Nephron (organoid): Measurements from ENCODE around the gene FKBP2.

Experiments
- H3K27ac Mint-ChIP-seq, 3 experiments: 2 replicates each; pipeline ENCODE4 v1.8.0; 2020; ENCODE audit warnings: mixed read lengths in 3 of 3, mild to moderate bottlenecking in 2 of 3, moderate library complexity in 1 of 3
- H3K27me3 Mint-ChIP-seq: 2 replicates; pipeline ENCODE4 v1.8.0; 2021; ENCODE audit warnings: low read depth, mild to moderate bottlenecking, moderate library complexity, mixed read lengths
- H3K36me3 Mint-ChIP-seq: 2 replicates; pipeline ENCODE4 v1.8.0; 2020; ENCODE audit warnings: low read depth, mixed read lengths
- H3K4me1 Mint-ChIP-seq: 2 replicates; pipeline ENCODE4 v1.8.0; 2020; ENCODE audit warnings: mixed read lengths
- H3K4me3 Mint-ChIP-seq, 3 experiments: 2 replicates each; pipeline ENCODE4 v1.8.0; 2020; ENCODE audit warnings: mild to moderate bottlenecking in 3 of 3, mixed read lengths in 3 of 3, moderate library complexity in 2 of 3
- H3K9me3 Mint-ChIP-seq: 2 replicates; pipeline ENCODE4 v1.8.0; 2020; ENCODE audit warnings: mixed read lengths
- CTCF ChIP-seq, 3 experiments: fragments of 200-600 bp; sonication (generic); IDR thresholded peaks; one replicate each; pipeline ENCODE4 v1.5.0; 2021; ENCODE audit warnings: antibody characterized with exemption in 3 of 3; ENCODE audit not compliant: unreplicated experiment in 3 of 3

The FKBP2 gene

GRCh38 chr11:64233913-64234586 is 6.8 kb upstream of the FKBP2 start, which contains the start of gene VEGFB:
TSS of gene VEGFB (plus strand) at chr11:64234584. CDS start at chr11:64234834, 250 bp downstream.
- no peak for TF ChIP-seq CTCF (IDR thresholded peaks at IDR 0.05; ENCODE audit: unreplicated experiment in 3 of 3)
- peaks cover 9% of the 10 kb centered on the region for H3K36me3 Mint-ChIP-seq
- H3K4me1 Mint-ChIP-seq = peaks cover 46% of the 10 kb centered on the region
- H3K9me3 Mint-ChIP-seq = no peaks in the 10 kb centered on the region
- peak within 1 kb of the TSS; percentile 84 to 92 (median 90) for H3K4me3 Mint-ChIP-seq
- peak within 1 kb of the TSS; percentile 55 to 84 (median 68) for H3K27ac Mint-ChIP-seq
- peaks cover 4% of the 10 kb centered on the region for H3K27me3 Mint-ChIP-seq

- peak in 1 of 3 experiments; percentile 14 for TF ChIP-seq CTCF (IDR thresholded peaks at IDR 0.05; ENCODE audit: unreplicated experiment in 3 of 3)
- Mint-ChIP-seq H3K4me1 (peaks cover 43% of the 10 kb centered on the region), H3K27me3 (peaks cover 4% of the 10 kb centered on the region), H3K9me3 (no peaks in the 10 kb centered on the region), H3K36me3 (peaks cover 9% of the 10 kb centered on the region), H3K27ac (peak overlapping the region; percentile 28 to 74 (median 55)), H3K4me3 (peak overlapping the region; percentile 84 to 90 (median 85))
Observed at GRCh38 chr11:64234647-64235379, 6.1 kb upstream of the FKBP2 start.

GRCh38 chr11:64235437-64236161 is 5.3 kb upstream of the FKBP2 start:
- Mint-ChIP-seq H3K27ac (peak overlapping the region; percentile 28 to 74 (median 55)), H3K27me3 (peaks cover 4% of the 10 kb centered on the region), H3K4me1 (peaks cover 44% of the 10 kb centered on the region), H3K36me3 (peaks cover 9% of the 10 kb centered on the region), H3K4me3 (peak overlapping the region; percentile 84 to 90 (median 85)), H3K9me3 (no peaks in the 10 kb centered on the region)
- no peak for TF ChIP-seq CTCF (IDR thresholded peaks at IDR 0.05; ENCODE audit: unreplicated experiment in 3 of 3)

- no peak for TF ChIP-seq CTCF (IDR thresholded peaks at IDR 0.05; ENCODE audit: unreplicated experiment in 3 of 3)
- peaks cover 9% of the 10 kb centered on the region for H3K36me3 Mint-ChIP-seq
- peak overlapping the region; percentile 76 to 91 (median 86) for H3K27ac Mint-ChIP-seq
- peak overlapping the region; percentile 61 to 68 (median 63) for H3K4me3 Mint-ChIP-seq
- no peaks in the 10 kb centered on the region for H3K9me3 Mint-ChIP-seq
- no peaks in the 10 kb centered on the region for H3K27me3 Mint-ChIP-seq
- peaks cover 42% of the 10 kb centered on the region for H3K4me1 Mint-ChIP-seq
Observed at GRCh38 chr11:64237484-64237951, 3.4 kb upstream of the FKBP2 start.

GRCh38 chr11:64238076-64238475 is 2.8 kb upstream of the FKBP2 start:
- H3K9me3 Mint-ChIP-seq = no peaks in the 10 kb centered on the region
- H3K4me1 Mint-ChIP-seq = peaks cover 42% of the 10 kb centered on the region
- H3K4me3 Mint-ChIP-seq = peak overlapping the region; percentile 18 to 70 (median 67)
- peak overlapping the region; percentile 76 to 98 (median 88) for H3K27ac Mint-ChIP-seq
- peaks cover 9% of the 10 kb centered on the region for H3K36me3 Mint-ChIP-seq
- no peak for TF ChIP-seq CTCF (IDR thresholded peaks at IDR 0.05; ENCODE audit: unreplicated experiment in 3 of 3)
- no peaks in the 10 kb centered on the region for H3K27me3 Mint-ChIP-seq
